A673 (cell line): ENCODE data around the gene SMIM24.

Source experiments
- CTCF ChIP-seq: fragments of 300-800, 200-600 bp; sonication (generic); conservative IDR thresholded peaks from 2 replicates; pipeline ENCODE4 v1.5.1; 2017; ENCODE audit warnings: low read depth, mild to moderate bottlenecking, antibody characterized with exemption, low read length, moderate library complexity, mixed read lengths
- EZH2 ChIP-seq: fragments of 200-600 bp; sonication (generic); IDR thresholded peaks from 2 replicates; pipeline ENCODE4 v1.6.1; 2017; ENCODE audit warnings: borderline replicate concordance, low read depth, mild to moderate bottlenecking, mixed read lengths, antibody characterized with exemption, low read length; ENCODE audit not compliant: poor library complexity, severe bottlenecking

- no peak for TF ChIP-seq CTCF
- TF ChIP-seq EZH2 = no peak
Observed at GRCh38 chr19:3433313-3433712, 47.0 kb downstream of the SMIM24 start.
